ENCODE measurements around the gene KCTD14.

- no peak for TF ChIP-seq CTCF (conservative IDR thresholded peaks at IDR 0.05; ENCODE audit: low read length)
- no peak for TF ChIP-seq EZH2phosphoT487 (IDR thresholded peaks at IDR 0.05; ENCODE audit: borderline replicate concordance, low read depth, low read length)
These were observed at the start of gene KCTD14 for GRCh38 chr11:78022397-78023396.

All from OCI-LY7 (cell line).